GM21526 (cell line): ENCODE results near the gene STPG3.

ENCODE experiments used
- ATAC-seq: cut with Tn5 transposase; IDR thresholded peaks from one replicate; pipeline ENCODE4 v1.9.1; 2021; ENCODE audit warnings: moderate library complexity; ENCODE audit not compliant: unreplicated experiment, low FRiP score

Gene STPG3

DNA sequence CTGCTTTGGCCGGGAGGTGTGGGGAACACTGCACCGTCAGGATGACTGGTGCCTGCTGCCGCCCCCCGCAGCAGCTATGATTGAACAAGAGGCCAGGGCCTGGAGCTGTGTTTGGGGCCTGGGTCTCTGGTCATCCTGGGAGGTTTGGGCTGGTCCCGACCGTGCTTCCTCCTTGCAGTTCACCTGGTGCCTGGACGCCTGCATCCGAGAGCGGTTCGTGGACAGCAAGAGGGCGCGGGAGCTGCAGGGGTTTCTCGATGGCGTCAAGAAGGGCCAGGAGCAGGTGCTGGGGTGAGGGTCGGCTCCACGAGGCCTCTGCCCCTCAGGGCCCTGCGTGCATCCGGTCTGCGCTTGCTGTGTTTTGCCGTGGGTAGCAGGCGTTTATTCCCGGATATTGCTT lies 13.0 kb downstream of the STPG3 start:
- no peak for ATAC-seq

GRCh38 chr9:137265496-137266161 lies 14.5 kb downstream of the STPG3 start:
- no peak for ATAC-seq

DNA sequence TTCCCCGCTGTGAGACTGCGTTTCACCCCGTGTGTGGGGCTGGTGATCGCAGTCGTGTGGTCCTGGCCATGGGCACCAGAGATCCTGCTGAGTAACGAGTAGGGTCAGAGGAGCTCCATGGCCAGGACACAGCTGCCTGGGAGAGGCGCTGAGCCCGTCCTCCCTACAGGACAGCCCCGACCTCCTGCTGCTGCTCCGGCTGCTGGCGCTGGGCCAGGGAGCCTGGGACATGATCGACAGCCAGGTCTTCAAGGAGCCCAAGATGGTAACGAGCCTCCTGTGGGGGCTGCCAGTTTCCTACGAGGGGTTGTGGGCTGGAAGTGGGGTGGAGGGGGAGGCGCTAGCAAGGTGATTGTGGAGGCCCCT lies 15.1 kb downstream of the STPG3 start:
- no peak for ATAC-seq

DNA sequence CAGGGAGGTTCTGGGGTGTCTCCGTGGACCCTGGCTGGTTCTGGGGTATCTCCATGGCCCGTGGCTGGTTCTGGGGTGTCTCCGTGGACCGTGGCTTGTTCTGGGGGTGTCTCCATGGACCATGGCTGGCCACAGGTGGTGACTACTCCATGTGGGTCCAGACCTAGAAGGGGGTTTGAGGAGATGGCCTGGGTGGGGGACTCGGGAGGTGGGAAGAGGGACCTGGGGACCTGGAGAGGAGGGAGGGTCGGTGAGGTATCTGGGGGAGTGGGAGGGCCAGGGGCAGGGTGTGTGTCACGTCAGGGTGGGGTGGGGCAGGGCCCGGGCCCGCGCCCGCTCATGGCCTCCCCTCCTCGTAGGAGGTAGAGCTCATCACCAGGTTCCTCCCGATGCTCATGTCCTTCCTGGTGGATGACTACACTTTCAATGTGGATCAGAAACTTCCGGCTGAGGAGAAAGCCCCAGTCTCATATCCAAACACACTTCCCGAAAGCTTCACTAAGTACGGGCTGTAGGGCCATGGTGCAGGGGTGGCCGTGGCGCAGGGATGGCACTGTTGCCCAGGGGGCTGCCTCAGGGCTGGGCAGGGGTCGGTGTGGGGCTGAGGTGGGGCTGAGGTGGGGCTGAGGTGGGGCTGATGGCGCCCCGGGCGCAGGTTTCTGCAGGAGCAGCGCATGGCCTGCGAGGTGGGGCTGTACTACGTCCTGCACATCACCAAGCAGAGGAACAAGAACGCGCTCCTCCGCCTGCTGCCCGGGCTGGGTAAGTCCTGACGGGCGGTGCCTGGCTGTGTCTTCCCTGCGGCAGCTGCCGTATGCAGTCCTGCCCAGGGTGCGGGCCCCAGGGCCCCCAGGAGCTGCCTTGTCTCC lies 15.7 kb downstream of the STPG3 start:
- ATAC-seq = no peak

GRCh38 chr9:137267933-137268355 lies 16.9 kb downstream of the STPG3 start:
- no peak for ATAC-seq

GRCh38 chr9:137268538-137269201 lies 17.6 kb downstream of the STPG3 start:
- no peak for ATAC-seq

DNA sequence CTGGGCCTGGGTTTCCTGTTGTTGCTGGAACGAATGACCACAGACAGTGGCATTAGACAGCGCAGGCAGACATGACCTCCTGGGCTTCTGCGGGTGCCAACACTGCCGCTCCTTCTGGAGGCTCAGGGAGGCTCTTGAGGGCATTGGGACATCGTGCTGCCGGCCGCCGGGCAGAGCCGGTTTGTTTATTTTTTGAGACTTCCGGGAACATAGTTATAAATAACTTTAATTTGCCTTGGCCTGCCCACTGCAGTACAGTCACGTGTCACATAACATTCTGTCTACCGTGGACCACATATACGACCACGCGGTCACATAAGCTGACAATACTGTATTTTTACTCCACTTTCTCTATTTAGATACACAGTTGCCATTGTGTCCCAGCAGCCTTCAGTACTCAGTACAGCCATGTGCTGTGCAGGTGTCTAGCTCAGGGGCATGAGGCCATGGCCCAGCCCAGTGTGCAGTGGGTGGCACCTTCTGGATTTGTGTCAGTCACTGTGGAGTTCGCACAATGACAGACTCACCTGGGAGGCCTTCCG lies 18.2 kb downstream of the STPG3 start:
- no peak for ATAC-seq

DNA sequence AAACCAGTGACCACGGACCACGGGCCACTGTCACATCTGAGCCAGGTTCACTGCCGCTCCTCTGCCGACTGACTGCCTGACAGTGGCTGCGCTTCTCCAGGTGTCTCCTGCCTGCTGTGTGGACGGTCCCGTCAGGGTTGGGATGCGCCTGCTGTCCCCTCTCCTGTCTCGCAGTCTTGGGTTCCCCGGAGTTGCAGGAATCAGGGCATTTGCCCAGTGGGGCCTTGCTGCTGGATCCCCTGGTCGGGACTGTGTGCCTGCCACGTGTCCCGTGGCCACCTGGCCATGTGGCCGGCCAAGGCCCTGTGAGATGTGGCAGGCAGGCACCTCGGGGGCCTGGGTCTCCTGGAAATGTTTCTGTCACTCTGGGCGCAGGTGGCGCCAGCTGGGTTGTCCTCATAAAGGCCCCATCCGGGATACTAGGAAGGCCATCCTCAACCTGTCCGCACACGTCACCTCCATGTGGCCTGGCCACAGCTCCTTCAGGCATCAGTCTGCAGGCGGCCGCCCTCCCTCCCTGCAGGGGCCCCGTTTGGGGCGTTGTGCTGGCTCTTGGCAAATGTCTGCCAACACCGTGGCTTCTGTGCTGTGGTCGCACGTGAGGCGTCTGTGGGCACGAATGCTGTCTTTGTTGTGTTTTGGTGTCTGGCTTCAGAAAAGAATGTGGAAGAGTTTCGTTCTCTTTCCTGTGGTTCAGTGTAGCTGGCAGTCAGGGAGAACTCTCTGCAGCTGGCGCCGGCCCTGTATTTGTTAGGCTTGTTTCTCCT lies 20.0 kb downstream of the STPG3 start:
- no peak for ATAC-seq

DNA sequence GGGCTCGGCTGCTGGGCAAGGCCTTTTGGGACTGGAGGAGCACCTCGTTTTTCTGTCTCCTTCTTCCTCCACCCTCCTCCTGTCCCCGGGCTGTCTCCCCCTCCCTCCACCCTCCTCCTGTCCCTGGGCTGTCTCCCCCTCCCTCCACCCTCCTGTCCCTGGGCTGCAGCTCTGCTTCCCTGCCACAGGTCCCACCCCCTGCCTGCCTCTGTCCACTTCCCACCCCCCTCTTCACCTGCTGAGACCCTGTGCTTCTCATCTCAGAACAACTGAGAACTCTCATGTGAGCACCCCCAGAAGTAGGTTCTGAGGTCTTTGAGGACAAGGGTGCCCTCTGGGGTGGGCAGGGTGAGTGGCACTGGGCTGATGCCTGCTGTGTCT lies 20.6 kb downstream of the STPG3 start:
- ATAC-seq = no peak

GRCh38 chr9:137272241-137273094 lies 21.4 kb downstream of the STPG3 start:
- no peak for ATAC-seq

- no peak for ATAC-seq
Measured at GRCh38 chr9:137273095-137273490, 22.0 kb downstream of the STPG3 start.

- no peak for ATAC-seq
Measured at GRCh38 chr9:137273611-137274320, 22.7 kb downstream of the STPG3 start.

DNA sequence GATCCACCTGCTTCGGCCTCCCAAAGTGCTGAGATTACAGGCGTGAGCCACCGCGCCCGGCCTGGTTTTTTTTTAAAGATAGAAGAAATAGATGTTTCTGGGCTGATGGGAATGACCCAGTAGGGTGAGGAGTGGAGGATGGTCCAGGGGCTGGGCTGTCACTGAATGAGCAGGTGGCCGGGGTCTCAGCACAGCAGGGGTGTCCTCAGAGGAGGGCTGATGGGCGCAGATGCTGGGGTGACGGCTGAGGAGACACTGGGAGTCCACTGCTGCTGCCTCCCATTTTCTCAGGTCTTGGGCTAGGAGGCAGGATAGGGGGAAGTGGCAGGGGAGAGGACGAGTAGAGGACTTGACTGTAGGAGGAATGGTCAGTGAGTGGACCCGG lies 24.1 kb downstream of the STPG3 start:
- no peak for ATAC-seq

DNA sequence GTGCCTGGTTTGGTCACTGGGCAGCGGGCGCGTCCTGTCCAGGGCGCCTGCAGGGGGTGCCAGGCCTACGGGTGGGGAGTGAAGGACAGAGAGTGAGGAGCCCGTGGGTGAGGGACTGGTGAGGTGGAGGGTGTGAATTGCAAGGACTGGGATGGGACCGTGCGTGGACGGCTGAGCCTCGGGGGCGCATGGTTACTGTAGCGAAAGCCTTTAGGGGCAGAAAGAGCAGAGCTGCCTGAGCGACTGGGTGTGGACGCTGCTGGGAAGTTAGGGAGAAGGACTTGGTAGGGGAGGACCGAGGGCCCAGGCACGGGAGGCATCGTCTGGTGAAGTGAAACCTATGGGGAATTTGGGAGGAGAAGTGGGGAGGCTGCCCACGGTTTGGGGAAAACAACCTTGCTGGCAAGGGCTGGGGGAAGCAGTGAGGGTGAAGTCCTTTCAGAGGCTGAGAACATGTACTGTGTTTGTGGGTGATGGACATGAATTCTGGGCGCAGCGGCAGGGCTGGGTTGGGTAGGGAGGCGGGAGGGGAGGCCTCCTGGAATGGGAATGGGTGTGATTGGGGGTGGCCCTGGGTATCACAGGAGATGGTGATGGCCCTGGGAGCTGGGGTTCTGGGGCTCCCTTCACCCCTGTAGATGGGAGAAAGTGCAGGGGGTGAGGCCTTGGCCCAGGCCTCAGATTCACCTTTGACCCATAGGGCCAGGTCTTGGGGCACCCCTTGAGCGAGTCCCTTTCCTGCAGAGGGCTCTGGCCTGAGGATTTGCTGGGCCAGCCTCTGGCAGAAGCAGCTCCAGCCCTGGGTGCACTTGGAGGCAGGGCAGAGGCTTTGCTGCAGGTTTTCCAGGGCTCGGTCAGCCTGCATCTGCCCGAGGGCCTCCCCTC lies 24.7 kb downstream of the STPG3 start:
- no peak for ATAC-seq

GRCh38 chr9:137276473-137277328 lies 25.6 kb downstream of the STPG3 start:
- no peak for ATAC-seq

DNA sequence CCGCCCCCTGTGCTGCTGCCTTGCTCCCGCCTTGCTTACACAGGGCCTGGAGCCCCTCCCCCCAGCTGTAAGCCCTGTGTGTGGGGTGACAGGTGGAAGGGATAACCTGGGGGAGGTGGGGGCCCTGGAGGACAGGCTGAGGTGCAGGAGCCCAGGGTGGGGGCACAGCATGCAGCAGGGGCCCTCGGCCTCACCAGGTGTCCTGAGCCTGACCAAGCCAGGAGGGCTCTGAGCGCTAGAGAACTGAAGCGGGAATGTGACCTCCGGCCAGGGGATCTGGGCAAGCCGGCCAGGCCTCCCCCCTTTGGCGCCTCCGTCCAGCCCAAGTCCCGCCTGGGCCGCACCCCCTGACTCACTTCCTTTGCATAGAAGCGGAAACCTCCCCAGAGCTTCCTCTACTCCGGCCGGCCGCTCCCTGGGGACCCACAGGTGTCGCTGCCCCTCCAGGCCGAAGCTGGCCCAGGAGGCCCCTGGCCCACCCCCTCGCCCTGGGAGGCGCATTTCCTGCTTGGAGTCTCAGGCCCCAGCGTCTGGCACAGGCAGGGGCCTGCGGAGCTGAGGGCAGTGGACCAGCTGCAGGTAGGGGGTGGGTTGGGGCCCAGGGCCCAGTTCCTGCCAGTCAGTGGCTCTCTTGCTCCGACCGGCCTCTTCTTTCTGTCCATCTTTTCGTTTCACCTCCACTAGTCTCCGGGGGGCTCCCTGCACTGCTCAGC lies 26.4 kb downstream of the STPG3 start, which contains the start of gene TOR4A:
TSS of gene TOR4A (plus strand) at position 398 of the 713 bp plus-strand sequence. CDS start 964 bp downstream, outside the sequence.
- ATAC-seq = peak; percentile 37
